HG02943 (cell line): ENCODE data around the gene LGALS9.

ENCODE experiments used
- ATAC-seq: cut with Tn5 transposase; IDR thresholded peaks from one replicate; pipeline ENCODE4 v1.9.1; 2021; ENCODE audit warnings: mild to moderate bottlenecking, low read depth, moderate library complexity; ENCODE audit not compliant: unreplicated experiment

The LGALS9 gene

GRCh38 chr17:27630607-27631410 is at the start of gene LGALS9:
LGALS9 (plus strand) TSS chr17:27631188; CDS start chr17:27631266, 78 bp downstream.
- no peak for ATAC-seq

DNA sequence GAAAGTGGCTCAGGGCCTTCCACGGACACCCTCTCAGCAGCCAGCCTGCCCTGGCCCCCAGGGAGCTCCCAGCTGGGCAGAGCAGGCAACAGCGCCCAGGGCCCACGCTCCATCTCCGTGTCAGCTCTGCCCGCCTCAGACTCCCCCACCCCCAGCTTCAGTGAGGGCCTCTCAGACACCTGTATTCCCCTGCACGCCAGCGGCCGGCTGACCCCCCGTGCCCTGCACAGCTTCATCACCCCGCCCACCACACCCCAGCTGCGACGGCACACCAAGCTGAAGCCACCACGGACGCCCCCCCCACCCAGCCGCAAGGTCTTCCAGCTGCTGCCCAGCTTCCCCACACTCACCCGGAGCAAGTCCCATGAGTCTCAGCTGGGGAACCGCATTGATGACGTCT is 48.3 kb upstream of the LGALS9 start:
- ATAC-seq, result no peak

GRCh38 chr17:27585153-27585681 is 45.8 kb upstream of the LGALS9 start:
- ATAC-seq, result no peak

DNA sequence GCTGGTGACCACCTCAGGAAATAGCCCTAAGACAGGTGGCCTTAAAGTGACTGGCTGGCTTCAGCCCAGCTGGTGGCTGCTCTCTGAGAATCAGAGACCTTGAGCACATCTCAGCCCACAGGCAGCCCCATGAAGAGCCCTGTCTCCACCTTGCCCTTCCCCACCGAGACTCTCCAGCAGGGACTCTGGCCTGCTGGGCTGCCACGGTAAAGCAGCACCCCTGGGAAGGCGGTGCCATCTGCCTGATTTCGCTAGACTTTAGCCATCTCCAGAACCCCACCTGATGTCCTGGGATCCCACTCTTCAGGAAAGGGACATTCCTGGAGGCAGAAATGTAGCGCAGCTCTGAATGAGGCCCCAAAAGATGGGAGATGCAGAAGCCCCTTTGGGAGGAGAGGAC is 45.2 kb upstream of the LGALS9 start:
- no peak for ATAC-seq

GRCh38 chr17:27586203-27586721 is 44.7 kb upstream of the LGALS9 start:
- no peak for ATAC-seq

DNA sequence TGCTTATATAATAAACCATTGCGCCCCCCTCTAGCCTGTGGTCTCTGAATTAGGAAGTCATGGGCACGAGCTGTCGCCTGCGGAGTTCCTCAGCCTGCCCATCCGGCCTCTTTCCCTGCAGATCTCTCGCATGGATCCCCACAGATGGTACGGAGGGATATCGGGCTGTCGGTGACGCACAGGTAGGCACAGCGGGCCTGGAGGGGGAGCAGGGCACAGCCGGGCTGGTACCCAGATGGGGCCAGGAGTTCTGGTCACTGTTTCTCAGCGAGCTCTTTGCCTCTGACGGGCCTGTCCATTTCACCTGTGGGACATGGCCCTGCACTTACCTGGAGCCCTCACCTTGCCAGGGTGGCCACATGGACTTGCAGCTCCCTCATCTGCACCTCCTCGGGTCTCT is 42.6 kb upstream of the LGALS9 start:
- no peak for ATAC-seq

DNA sequence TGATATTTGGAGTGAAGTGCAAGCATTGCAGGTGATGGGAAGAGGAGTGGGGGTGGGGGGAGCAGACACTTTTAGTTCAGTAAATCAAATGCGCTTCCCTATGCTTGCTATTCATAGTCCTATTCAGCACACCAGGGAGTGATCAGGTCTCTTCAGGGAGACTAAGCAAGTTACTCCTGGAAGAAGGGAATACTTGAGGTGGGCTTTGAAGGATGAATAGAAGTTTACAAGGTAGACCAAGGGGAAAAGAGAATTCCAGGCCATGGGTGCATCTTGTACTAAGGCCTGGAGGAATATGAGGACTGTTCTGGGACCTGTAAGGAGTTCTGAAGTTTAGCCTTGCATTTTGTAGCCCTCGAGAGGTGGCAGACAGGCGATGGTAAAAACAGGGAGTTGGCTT is 40.1 kb upstream of the LGALS9 start:
- no peak for ATAC-seq

DNA sequence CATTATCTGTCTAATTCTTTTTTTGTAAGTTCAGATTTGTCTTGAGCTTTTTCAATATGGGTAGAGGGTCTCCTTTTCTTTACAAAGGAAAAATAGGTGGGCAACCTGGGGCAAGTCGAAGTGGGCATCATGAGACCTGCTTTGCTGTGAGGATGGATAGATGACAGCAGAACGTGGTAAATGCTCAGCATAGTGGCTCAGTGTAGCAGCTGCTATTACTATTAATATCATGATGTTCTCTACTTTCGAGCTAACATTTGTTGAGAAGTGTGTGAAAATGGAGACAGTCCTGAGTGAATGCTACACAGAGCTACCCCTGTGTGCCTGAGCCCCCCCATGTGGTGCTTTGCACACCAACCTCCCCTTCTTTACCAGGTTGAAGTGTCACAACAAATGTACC is 39.0 kb upstream of the LGALS9 start:
- no peak for ATAC-seq

- ATAC-seq, result no peak
Measured at GRCh38 chr17:27593232-27593856, 37.6 kb upstream of the LGALS9 start.

DNA sequence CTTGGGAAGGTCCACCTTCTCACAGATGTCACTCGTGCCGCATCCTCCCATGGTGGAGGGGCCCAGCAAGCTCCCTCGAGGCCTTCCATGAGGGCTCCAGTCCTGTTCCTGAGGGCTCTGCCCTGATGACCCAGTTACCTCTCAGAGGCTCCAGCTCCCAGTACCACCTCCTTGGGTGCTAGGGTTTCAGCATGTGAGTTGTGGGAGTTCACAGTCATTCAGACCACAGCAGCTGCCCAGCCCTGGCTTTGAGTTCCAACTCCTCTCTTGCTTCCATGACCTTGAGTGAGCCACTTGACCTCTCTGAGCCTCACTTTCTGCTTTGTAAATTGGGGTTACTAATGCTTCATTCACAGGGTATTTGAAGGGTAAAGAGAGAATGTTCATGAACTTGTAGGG is 37.1 kb upstream of the LGALS9 start:
- ATAC-seq, result no peak

DNA sequence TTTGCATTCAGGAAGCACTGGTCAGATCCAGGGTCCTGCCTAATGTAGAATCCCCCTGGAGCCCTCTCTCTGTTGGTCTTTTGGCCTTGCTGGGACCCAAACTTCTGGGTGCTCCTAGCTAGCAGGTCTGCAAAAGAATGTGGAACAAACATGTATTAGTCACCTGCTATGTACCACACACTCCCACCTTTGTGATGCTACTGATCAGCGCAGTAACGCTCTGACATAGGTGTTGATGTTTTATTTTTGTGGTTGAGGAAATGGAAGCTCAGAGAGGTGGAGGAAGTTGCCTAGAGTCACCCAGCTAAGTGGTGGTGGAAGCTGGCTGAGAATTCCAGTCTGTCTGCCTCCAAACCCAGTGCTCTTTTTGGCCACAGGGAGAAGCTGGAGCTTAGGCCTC is 35.8 kb upstream of the LGALS9 start:
- no peak for ATAC-seq

GRCh38 chr17:27596096-27596495 is 34.9 kb upstream of the LGALS9 start:
- ATAC-seq, result no peak

- ATAC-seq, result no peak
Measured at GRCh38 chr17:27596566-27597187, 34.3 kb upstream of the LGALS9 start.

DNA sequence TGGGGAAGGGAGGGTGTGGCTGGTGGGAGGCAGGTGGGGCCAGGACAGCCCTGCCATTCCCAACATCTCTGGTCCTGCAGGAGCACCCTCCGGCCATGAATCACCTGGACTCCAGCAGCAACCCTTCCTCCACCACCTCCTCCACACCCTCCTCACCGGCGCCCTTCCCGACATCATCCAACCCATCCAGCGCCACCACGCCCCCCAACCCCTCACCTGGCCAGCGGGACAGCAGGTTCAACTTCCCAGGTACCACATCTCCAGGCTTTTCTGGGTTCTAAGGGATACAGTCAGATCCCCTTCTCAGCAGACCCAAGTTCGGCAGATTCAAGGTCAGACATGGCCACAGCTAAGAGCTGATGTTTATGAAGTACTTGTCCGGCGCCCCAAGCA is 33.8 kb upstream of the LGALS9 start:
- ATAC-seq, result no peak

GRCh38 chr17:27597783-27598320 is 33.1 kb upstream of the LGALS9 start:
- ATAC-seq, result no peak

DNA sequence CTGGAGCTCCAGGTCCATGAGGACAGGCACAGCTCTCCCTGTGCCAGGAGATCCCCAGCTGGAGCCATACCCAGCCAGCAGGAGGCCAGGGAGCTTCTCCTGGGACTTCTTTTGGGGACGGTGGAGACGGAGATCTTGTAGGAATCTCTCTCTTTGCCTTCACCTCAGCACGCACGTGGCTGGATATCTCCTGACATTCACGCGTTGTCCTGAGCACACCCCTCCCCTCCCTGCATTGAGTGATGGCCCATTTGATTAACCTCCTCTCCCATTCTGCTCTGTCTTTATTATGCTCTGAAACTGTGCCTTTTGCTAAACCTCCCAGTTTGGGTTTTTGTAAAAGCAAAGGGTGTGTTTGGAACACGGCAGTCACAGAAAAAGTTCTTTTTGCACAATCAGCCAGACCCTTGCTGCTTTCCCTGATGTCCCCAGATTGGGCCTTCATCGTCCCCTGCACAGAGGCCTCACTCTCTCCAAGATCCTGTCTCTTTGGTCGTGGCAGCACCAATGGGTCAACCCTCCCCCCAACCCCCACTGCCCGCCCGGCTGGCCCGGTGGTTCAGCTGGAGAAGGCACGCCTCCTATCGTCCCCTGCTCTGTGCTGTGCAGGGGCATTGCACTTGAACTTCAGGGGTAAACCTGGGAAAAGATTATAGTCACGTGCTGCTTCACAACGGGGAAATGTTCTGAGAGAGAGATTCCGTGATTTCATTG is 32.5 kb upstream of the LGALS9 start:
- no peak for ATAC-seq

- no peak for ATAC-seq
Measured at GRCh38 chr17:27600471-27600870, 30.5 kb upstream of the LGALS9 start.

- ATAC-seq, result no peak
Measured at GRCh38 chr17:27601069-27601974, 29.7 kb upstream of the LGALS9 start.

DNA sequence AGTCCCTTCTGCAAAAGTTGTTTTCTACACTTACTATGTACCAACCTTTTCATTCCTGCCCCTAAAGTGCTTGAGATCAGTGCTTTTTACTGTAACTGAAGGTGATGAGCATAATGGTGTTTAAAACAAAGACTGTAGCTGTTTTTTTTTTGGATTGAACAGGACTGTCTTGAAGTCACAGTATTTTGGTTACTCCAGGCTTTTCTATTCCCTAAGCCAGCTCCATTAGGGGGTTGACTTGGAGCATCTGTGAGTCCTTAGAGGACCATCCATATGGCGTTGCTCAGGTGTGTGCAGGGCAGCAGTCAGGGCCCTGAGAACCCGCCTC is 29.0 kb upstream of the LGALS9 start:
- ATAC-seq, result no peak
